Tibial nerve (tissue), 4 donors: ENCODE data around the gene TBX5. TPM values are rescaled to one million over a fixed set of nuclear protein-coding genes. Genes with fewer than 3 reads are reported as not detected.

Experiments used
- DNase-seq, 2 donors: peaks; one replicate each; pipeline ENCODE4 v3.0.0-alpha.2; 2019; ENCODE audit warnings: low spot score in 2 of 2
- H3K27ac ChIP-seq, 4 donors: fragments of 200-600 bp; sonication (generic) in 3 of 4; one replicate each; pipeline ENCODE4 v1.5.1; 2017 to 2019; ENCODE audit warnings: mild to moderate bottlenecking in 1 of 4
- H3K27me3 ChIP-seq, 2 donors: fragments of 200-600 bp; sonication (generic) in 1 of 2; one replicate each; pipeline versions ENCODE4 v1.5.1 to v1.6.0; 2017 to 2019
- H3K36me3 ChIP-seq, 3 donors: fragments of 200-600 bp; sonication (generic); one replicate each; pipeline ENCODE4 v1.5.1; 2018 to 2019
- H3K4me1 ChIP-seq, 4 donors: fragments of 200-600 bp; sonication (generic) in 3 of 4; one replicate each; pipeline ENCODE4 v1.5.1; 2017 to 2019
- H3K4me3 ChIP-seq, 4 donors: fragments of 200-600 bp; sonication (generic) in 3 of 4; one replicate each; pipeline ENCODE4 v1.5.1; 2017 to 2019; ENCODE audit warnings: mild to moderate bottlenecking in 1 of 4, moderate library complexity in 1 of 4
- H3K9me3 ChIP-seq, 4 donors: fragments of 200-600 bp; sonication (generic) in 3 of 4; one replicate each; pipeline ENCODE4 v1.5.1; 2017 to 2019
- EP300 ChIP-seq, 2 donors: sonication (generic); formaldehyde crosslinking; IDR thresholded peaks; one replicate each; pipeline ENCODE4 v1.6.1; 2017; ENCODE audit warnings: antibody characterized with exemption in 2 of 2, mild to moderate bottlenecking in 1 of 2
- POLR2A ChIP-seq, 2 donors: fragments of 450-650 bp; IDR thresholded peaks; one replicate each; pipeline ENCODE4 v1.6.1; 2017; ENCODE audit warnings: antibody characterized with exemption in 2 of 2, mild to moderate bottlenecking in 2 of 2, moderate library complexity in 2 of 2
- WGBS, 2 donors: methylation state at CpG; one replicate each; pipeline ENCODE4 v1.1.5; 2018; 5-methylcytosine and 5-hydroxymethylcytosine counted together
- total RNA-seq, 4 donors: library from RNA; depleted of rRNA; stranded (reverse); fragments of >200 nt; gene quantifications; one replicate each; pipeline ENCODE4 v1.1.0, GENCODE V29; 2016
- TF ChIP-seq, protein P1 (sequence below), 5 experiments: fragments of 200-600 bp in 3 of 5; fragments of 450-650 bp in 2 of 5; sonication (generic) in 3 of 5; IDR thresholded peaks; one replicate each; pipeline ENCODE4 v1.5.1; 2016 to 2019; ENCODE audit warnings: antibody characterized with exemption in 5 of 5, mild to moderate bottlenecking in 3 of 5, moderate library complexity in 2 of 5

Gene TBX5
- total RNA-seq, 4 donors from 2014 or later: not detected

DNA sequence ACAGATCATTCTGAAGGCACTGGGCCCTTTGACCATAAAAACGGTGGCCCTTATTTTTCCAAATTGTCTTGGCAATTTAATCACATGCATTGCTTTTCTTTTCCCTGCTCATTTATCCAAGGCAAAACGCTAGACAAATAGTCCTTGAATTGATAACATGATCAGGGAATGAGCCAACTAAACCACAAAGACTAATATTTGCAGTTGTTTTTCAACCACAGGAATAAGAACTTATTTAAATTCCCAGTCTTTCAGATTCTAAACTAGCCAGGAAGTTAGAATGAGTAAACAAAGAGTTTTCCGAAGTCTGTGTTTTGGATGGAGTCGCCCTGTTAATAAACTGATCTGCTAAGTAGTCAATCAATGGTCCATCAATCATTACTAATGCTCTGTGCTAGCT, 14.9 kb downstream of the TBX5 start:
- H3K4me1 ChIP-seq: peaks cover 0 to 6% (median 0%) of the 10 kb centered on the region in 4 donors
- no peak overlapping the region for H3K27ac ChIP-seq
- no peak for TF ChIP-seq POLR2A (IDR thresholded peaks at IDR 0.05)
- TF ChIP-seq, protein P1, sequence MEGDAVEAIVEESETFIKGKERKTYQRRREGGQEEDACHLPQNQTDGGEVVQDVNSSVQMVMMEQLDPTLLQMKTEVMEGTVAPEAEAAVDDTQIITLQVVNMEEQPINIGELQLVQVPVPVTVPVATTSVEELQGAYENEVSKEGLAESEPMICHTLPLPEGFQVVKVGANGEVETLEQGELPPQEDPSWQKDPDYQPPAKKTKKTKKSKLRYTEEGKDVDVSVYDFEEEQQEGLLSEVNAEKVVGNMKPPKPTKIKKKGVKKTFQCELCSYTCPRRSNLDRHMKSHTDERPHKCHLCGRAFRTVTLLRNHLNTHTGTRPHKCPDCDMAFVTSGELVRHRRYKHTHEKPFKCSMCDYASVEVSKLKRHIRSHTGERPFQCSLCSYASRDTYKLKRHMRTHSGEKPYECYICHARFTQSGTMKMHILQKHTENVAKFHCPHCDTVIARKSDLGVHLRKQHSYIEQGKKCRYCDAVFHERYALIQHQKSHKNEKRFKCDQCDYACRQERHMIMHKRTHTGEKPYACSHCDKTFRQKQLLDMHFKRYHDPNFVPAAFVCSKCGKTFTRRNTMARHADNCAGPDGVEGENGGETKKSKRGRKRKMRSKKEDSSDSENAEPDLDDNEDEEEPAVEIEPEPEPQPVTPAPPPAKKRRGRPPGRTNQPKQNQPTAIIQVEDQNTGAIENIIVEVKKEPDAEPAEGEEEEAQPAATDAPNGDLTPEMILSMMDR (IDR thresholded peaks at IDR 0.05): no peak
- no peak for TF ChIP-seq EP300 (IDR thresholded peaks at IDR 0.05)
- no peaks in the 10 kb centered on the region for H3K36me3 ChIP-seq
- H3K9me3 ChIP-seq: no peaks in the 10 kb centered on the region
- 29 to 48% methylated on average over 4 of the region's 4 CpGs for WGBS, 2 donors
- H3K4me3 ChIP-seq: no peak overlapping the region
- H3K27me3 ChIP-seq: peaks cover 0 to 41% of the 10 kb centered on the region in 2 donors
- no peak for DNase-seq

DNA sequence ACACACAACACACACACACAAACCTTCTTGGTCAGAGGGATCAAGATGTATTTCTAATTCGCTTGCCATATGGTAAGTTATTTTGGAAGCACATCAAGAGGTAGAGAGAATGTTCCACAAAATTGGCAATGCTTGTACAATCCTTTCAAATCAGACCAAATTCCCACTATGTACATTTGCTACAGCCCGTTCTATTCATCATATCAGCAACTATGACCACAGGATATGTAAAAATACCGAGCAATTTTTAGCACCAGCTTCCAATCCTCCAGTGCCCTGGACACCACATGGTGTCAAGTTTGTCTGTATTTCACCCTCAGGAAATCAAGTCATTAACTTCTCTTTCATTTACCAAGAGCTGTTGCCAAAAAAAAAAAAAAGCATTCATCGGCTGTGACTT, 21.2 kb downstream of the TBX5 start:
- TF ChIP-seq, protein P1 (IDR thresholded peaks at IDR 0.05): no peak
- TF ChIP-seq POLR2A (IDR thresholded peaks at IDR 0.05) (no peak), EP300 (IDR thresholded peaks at IDR 0.05) (no peak)
- Histone ChIP-seq H3K4me1 (no peaks in the 10 kb centered on the region), H3K27ac (no peak overlapping the region), H3K4me3 (no peak overlapping the region), H3K36me3 (no peaks in the 10 kb centered on the region), H3K9me3 (no peaks in the 10 kb centered on the region), H3K27me3 (no peaks in the 10 kb centered on the region)
- 53 to 59% methylated on average over 4 of the region's 4 CpGs for WGBS, 2 donors
- DNase-seq: no peak

DNA sequence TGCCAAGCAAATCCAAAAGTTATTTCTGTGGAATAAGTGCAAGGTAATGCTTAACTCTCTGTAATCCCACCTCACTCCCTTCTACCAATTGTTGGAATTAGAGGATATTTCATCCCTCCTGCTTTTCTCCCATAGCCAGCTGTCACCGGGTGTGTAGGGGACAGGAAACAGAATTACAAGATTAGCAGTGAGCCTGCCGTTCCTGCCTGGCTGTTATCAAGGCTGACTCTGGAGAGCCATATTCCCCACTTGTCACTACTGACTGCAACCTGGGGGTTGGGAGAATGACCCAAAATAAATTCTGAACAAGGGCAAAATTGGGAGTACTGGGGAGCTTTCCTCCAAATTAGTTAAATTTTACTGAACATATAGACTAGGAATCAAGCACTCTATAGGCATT, 24.8 kb downstream of the TBX5 start:
- Histone ChIP-seq H3K9me3 (no peaks in the 10 kb centered on the region), H3K4me1 (no peaks in the 10 kb centered on the region), H3K4me3 (no peak overlapping the region), H3K27ac (no peak overlapping the region), H3K36me3 (no peaks in the 10 kb centered on the region), H3K27me3 (no peaks in the 10 kb centered on the region)
- WGBS, 2 donors: 33 to 44% methylated on average over 2 of the region's 2 CpGs
- no peak for DNase-seq
- TF ChIP-seq POLR2A (IDR thresholded peaks at IDR 0.05): no peak
- TF ChIP-seq EP300 (IDR thresholded peaks at IDR 0.05): no peak
- TF ChIP-seq, protein P1 (IDR thresholded peaks at IDR 0.05): no peak

DNA sequence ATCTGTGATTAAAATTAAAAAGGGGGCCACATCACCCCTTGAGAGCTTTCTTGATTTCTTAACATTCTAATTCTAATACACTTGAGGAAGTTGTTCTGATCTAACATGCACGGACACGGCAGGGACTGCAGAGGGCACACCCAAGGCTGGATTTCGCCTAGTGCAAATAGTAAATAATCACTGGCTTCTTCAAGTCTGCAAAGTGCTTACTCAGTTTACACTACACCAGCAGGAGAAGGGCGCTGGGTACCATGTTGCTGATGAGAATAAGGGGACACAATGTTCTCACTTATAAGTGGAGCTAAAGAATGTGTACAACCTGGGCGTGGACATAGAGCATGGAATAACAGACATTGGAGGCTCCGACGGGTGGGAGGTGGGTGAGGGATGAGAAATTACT, 34.2 kb downstream of the TBX5 start:
- H3K9me3 ChIP-seq: no peaks in the 10 kb centered on the region
- 58 to 62% methylated on average over 7 of the region's 7 CpGs for WGBS, 2 donors
- H3K27ac ChIP-seq: no peak overlapping the region
- H3K36me3 ChIP-seq: no peaks in the 10 kb centered on the region
- no peaks in the 10 kb centered on the region for H3K27me3 ChIP-seq
- H3K4me1 ChIP-seq: no peaks in the 10 kb centered on the region
- no peak overlapping the region for H3K4me3 ChIP-seq
- TF ChIP-seq POLR2A (IDR thresholded peaks at IDR 0.05): no peak
- no peak for TF ChIP-seq EP300 (IDR thresholded peaks at IDR 0.05)
- TF ChIP-seq, protein P1 (IDR thresholded peaks at IDR 0.05): no peak
- DNase-seq: no peak

DNA sequence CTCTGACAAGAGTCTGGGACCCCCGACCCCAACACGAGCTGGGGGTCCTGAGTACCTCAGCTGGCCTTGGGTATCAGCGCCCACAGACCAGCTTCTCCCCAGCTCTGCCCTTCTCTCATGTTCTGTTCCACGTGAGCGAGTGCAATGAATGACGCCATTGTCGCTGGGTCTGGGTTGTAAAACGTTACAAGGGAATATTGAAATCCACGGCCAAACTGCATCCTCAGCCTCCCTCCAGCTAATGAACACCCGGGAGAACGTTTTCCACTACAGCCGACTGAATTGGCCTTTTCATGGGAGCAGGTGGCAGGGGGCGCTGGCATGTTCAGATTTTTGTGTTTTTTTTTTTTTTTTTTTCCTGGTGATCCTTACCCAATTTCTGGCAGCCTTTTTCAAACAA, 34.7 kb downstream of the TBX5 start:
- Histone ChIP-seq H3K27me3 (no peaks in the 10 kb centered on the region), H3K4me1 (no peaks in the 10 kb centered on the region), H3K27ac (no peak overlapping the region), H3K4me3 (no peak overlapping the region), H3K36me3 (no peaks in the 10 kb centered on the region), H3K9me3 (peaks cover 0 to under 1% (median 0%) of the 10 kb centered on the region in 4 donors)
- TF ChIP-seq POLR2A (IDR thresholded peaks at IDR 0.05) (no peak), EP300 (IDR thresholded peaks at IDR 0.05) (no peak)
- TF ChIP-seq, protein P1 (IDR thresholded peaks at IDR 0.05): no peak
- DNase-seq: no peak
- WGBS, 2 donors: 32 to 46% methylated on average over 13 of the region's 13 CpGs
